WERI-Rb-1 (cell line): Measurements from ENCODE around the gene DUS3L.

Experiments
- DNase-seq: peaks from one replicate; pipeline ENCODE4 v3.0.0-alpha.2; 2020
- H3K27ac ChIP-seq: fragments of 250-450 bp; sonication (Bioruptor Pico); 2 replicates; pipeline ENCODE4 v1.5.1; 2020; ENCODE audit warnings: mild to moderate bottlenecking, moderate library complexity
- H3K27me3 ChIP-seq: fragments of 250-450 bp; sonication (Bioruptor Pico); 2 replicates; pipeline ENCODE4 v1.5.1; 2021; ENCODE audit warnings: mild to moderate bottlenecking, low read depth, moderate library complexity; ENCODE audit not compliant: insufficient read depth, severe bottlenecking
- H3K36me3 ChIP-seq: fragments of 250-450 bp; sonication (Bioruptor Pico); 2 replicates; pipeline ENCODE4 v1.5.1; 2020; ENCODE audit warnings: mild to moderate bottlenecking, moderate library complexity
- H3K4me3 ChIP-seq: 2 replicates; pipeline ENCODE4 v1.5.1; 2011; ENCODE audit warnings: low read depth, mild to moderate bottlenecking, control low read depth, low read length
- H3K9me3 ChIP-seq: fragments of 250-450 bp; sonication (Bioruptor Pico); 2 replicates; pipeline ENCODE4 v1.5.1; 2021; ENCODE audit warnings: mild to moderate bottlenecking, moderate library complexity; ENCODE audit not compliant: severe bottlenecking
- TF ChIP-seq, protein P1 (sequence below): IDR thresholded peaks from 2 replicates; pipeline ENCODE4 v1.5.1; 2011; ENCODE audit warnings: low read depth, mild to moderate bottlenecking, control low read depth, inconsistent platforms, low read length

The DUS3L gene

GRCh38 chr19:5827891-5828660 is 37.1 kb upstream of the DUS3L start:
- TF ChIP-seq, protein P1, sequence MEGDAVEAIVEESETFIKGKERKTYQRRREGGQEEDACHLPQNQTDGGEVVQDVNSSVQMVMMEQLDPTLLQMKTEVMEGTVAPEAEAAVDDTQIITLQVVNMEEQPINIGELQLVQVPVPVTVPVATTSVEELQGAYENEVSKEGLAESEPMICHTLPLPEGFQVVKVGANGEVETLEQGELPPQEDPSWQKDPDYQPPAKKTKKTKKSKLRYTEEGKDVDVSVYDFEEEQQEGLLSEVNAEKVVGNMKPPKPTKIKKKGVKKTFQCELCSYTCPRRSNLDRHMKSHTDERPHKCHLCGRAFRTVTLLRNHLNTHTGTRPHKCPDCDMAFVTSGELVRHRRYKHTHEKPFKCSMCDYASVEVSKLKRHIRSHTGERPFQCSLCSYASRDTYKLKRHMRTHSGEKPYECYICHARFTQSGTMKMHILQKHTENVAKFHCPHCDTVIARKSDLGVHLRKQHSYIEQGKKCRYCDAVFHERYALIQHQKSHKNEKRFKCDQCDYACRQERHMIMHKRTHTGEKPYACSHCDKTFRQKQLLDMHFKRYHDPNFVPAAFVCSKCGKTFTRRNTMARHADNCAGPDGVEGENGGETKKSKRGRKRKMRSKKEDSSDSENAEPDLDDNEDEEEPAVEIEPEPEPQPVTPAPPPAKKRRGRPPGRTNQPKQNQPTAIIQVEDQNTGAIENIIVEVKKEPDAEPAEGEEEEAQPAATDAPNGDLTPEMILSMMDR, result no peak
- Histone ChIP-seq H3K9me3 (no peaks in the 10 kb centered on the region), H3K4me3 (no peak overlapping the region), H3K27ac (no peak overlapping the region), H3K27me3 (no peaks in the 10 kb centered on the region), H3K36me3 (no peaks in the 10 kb centered on the region)
- no peak for DNase-seq

DNA sequence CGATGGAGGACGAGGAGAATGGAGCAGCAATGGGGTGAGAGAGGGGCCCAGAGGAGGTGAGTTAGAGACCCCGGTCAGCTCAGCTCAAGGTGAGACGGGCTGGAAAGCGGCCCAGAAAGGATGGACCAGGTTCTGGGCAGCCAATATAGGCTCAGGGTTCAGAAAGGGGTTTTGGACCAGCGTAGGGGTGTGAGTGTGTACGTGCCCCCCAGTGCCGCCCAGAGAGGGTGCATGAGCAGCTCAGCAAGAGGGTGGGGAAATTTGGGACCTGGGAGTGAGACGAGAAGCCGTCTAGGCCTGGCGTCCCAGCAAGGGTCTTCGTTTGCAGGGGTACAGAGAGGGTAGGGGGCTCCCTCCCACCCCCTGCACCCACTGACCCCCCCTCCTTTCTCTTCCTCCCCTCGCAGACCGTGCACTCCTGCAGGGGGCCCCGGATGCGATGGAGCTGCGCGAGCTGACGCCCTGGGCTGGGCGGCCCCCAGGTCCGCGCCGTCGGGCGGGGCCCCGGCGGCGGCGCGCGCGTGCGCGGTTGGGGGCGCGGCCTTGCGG is 36.5 kb upstream of the DUS3L start:
- Histone ChIP-seq H3K36me3 (no peaks in the 10 kb centered on the region), H3K27me3 (no peaks in the 10 kb centered on the region), H3K9me3 (no peaks in the 10 kb centered on the region), H3K4me3 (no peak overlapping the region), H3K27ac (no peak overlapping the region)
- no peak for DNase-seq
- TF ChIP-seq, protein P1, result no peak

GRCh38 chr19:5826531-5827341 is 35.8 kb upstream of the DUS3L start:
- no peaks in the 10 kb centered on the region for H3K9me3 ChIP-seq
- no peaks in the 10 kb centered on the region for H3K27me3 ChIP-seq
- H3K27ac ChIP-seq, result no peak overlapping the region
- DNase-seq, result peak; percentile 83
- H3K36me3 ChIP-seq, result no peaks in the 10 kb centered on the region
- no peak overlapping the region for H3K4me3 ChIP-seq
- TF ChIP-seq, protein P1, result peak; percentile 23; the same call in 1 of the 2 replicates

- TF ChIP-seq, protein P1, result no peak
- no peak overlapping the region for H3K4me3 ChIP-seq
- H3K27me3 ChIP-seq, result no peaks in the 10 kb centered on the region
- no peak for DNase-seq
- H3K36me3 ChIP-seq, result no peaks in the 10 kb centered on the region
- no peaks in the 10 kb centered on the region for H3K9me3 ChIP-seq
- H3K27ac ChIP-seq, result no peak overlapping the region
These were observed 34.2 kb upstream of the DUS3L start for GRCh38 chr19:5825178-5825577.

DNA sequence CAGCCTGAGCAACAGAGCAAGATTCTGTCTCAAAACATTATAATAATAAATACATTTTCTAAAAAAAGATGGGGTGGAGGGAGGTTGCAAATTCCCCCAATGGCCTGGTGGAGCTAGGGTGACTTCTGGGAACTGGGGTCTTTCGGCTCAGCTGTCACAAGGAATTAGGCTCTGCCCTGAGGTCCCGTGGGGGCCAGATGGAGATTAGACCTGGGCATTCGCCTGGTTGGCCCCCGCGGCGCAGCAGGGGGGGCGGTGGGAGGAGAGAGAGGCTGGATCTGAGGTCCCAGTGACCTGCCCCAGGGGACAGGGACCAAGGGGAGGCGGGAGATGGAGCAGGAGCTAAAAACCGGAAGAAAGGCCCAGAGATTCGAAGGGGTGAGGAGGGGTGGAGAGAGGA is 33.8 kb upstream of the DUS3L start:
- DNase-seq, result peak; percentile 76
- TF ChIP-seq, protein P1, result no peak
- no peaks in the 10 kb centered on the region for H3K36me3 ChIP-seq
- H3K27ac ChIP-seq, result no peak overlapping the region
- H3K4me3 ChIP-seq, result no peak overlapping the region
- H3K9me3 ChIP-seq, result no peaks in the 10 kb centered on the region
- no peaks in the 10 kb centered on the region for H3K27me3 ChIP-seq
